Muscle of arm (tissue), 14 donors: ENCODE measurements around the gene RNF38. TPM values are rescaled to one million over a fixed set of nuclear protein-coding genes. Genes with fewer than 3 reads are reported as not detected.
"Not testable (repeated sequence)": the region's sequence is repeated elsewhere in the genome, so short reads cannot be mapped to it uniquely, and the experiment has no call there.

Source experiments
- DNase-seq: peaks from one replicate; pipeline ENCODE4 v3.0.0-alpha.2; 2013
- long read RNA-seq, 11 donors: transcript quantifications; one replicate each; lab custom pipeline, GENCODE V29; 2026
- polyA plus RNA-seq, 12 donors: library from polyadenylated mRNA; unstranded; fragments of 120-200 nt; gene quantifications; one replicate each; pipeline ENCODE4 v1.2.1, GENCODE V29; 2013; ENCODE audit not compliant: insufficient read length in 12 of 12

Gene RNF38
- 10 to 100 TPM in 11 of 12 donors, not detected in 1; 24.4 to 31.8 (median 28.8) TPM for polyA plus RNA-seq
- long read RNA-seq, donor 1 = 0 reads
- long read RNA-seq, donor 2 = 0 reads
- long read RNA-seq, donor 3, full-length matches to known transcripts = 1 of 1 reads
- long read RNA-seq, donor 3, partial matches to known transcripts = 0 of 1 reads
- long read RNA-seq, donor 3, other reads (novel, unspliced or antisense) = 0 of 1 reads
- long read RNA-seq, donor 4 = 0 reads
- long read RNA-seq, donor 5 = 0 reads
- long read RNA-seq, donor 6 = 0 reads
- long read RNA-seq, donor 7 = 0 reads
- long read RNA-seq, donor 8, full-length matches to known transcripts = 2 of 2 reads
- long read RNA-seq, donor 8, partial matches to known transcripts = 0 of 2 reads
- long read RNA-seq, donor 8, other reads (novel, unspliced or antisense) = 0 of 2 reads
- long read RNA-seq, donor 9 = 0 reads
- long read RNA-seq, donor 10, partial matches to known transcripts = 0 of 1 reads
- long read RNA-seq, donor 10, other reads (novel, unspliced or antisense) = 0 of 1 reads
- long read RNA-seq, donor 11, full-length matches to known transcripts = 2 of 2 reads
- long read RNA-seq, donor 11, partial matches to known transcripts = 0 of 2 reads
- long read RNA-seq, donor 11, other reads (novel, unspliced or antisense) = 0 of 2 reads

DNA sequence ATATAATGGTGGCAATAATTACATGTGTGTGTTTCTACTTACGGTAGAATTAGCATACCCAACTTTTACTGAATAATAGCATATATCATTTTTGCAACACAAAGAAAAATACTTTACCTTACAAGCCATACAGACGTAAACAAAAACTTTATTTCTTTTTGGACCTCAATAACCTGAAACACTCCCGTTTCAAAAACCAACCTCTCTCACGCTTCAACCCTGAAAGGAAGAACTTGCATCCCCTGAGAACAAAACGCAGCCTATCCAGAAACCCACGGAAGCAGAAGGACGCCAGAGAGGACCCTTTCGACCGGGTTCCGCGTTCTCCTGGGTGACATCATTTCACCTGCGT is at the start of gene RNF38:
TSS of gene RNF38 (minus strand) at position 290 of the 352 bp plus-strand sequence. CDS start at position 129, 161 bp downstream.
- DNase-seq = no peak

DNA sequence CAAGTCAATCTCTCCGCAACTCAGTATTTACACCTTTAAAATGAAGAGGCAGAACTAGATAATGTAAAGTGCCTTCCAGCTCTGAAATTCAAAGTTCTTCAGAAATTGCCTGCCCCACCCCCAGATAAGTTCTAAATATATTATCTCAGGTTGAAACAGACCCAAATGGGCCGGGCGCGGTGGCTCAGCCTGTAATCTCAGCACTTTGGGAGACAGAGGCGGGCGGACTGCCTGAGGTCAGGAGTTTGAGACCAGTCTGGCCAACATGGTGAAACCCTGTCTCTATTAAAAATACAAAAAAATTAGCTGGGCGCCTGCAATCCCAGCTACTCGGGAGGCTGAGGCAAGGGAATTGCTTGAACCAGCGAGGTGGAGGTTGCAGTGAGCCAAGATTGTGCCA is 48.5 kb upstream of the RNF38 start:
- not testable (repeated sequence) for DNase-seq

DNA sequence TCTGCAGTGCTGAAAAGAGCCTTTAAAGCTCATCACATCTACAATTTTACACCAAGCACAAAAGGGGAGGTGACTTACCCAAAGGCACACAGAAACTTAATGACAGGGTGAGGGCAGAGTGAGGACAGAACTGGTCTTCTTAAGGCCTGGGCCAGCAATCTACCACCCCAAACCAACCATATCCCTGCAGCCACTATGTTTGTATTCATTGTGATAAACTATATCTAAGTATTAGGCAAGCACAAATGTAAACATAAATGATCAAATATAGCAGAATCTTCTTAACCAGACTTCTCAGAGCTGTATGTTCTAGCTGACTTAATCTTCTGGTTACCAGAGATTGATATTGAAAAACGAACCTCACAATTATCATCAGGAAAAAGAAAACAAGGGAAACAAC is 47.9 kb upstream of the RNF38 start:
- DNase-seq = no peak

- not testable (repeated sequence) for DNase-seq
Observed at GRCh38 chr9:36446678-36447077, 46.6 kb upstream of the RNF38 start.

- DNase-seq = no peak
Observed at GRCh38 chr9:36445800-36446361, 45.8 kb upstream of the RNF38 start.

GRCh38 chr9:36444203-36444602 is 44.1 kb upstream of the RNF38 start:
- DNase-seq = no peak

DNA sequence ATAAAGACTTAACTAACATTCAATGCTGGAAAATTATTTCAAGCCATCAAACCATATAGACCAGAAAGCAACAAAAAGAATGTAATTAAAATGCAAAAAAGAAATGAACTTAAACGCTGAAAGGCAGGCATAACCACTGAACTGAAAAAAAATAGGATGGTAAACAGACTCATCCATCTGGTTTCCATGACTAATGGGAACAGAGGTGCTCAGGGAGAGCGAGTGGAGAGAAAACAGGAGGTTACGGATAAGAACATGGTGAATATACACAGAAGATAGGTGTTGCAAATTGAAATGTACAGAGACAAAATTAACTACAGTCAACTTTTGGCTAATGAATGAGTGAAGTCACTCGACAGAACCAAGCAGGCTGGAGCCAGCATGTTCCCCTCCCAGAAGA is 43.5 kb upstream of the RNF38 start:
- no peak for DNase-seq

DNA sequence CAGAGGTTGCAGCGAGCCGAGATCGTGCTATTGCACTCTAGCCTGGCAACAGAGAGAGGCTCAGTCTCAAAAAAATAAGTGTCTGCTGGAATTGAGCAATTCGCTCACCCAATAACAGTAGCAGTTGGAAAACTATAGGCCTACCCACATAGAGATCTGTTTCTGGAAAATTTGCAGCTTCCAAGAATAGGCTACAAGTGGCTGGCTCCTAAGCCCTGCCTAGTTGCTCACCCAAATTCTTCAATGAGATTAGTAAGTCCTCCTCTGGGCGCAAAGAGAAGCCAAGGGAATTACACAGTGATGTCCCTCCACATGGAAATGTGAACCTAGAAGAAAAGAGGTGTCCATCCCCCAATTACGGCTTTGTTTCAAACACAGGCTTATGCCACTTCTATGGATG is 42.6 kb upstream of the RNF38 start:
- DNase-seq = no peak

- DNase-seq = no peak
Observed at GRCh38 chr9:36441966-36442365, 41.9 kb upstream of the RNF38 start.

GRCh38 chr9:36438536-36439236 is 38.6 kb upstream of the RNF38 start:
- DNase-seq = no peak

DNA sequence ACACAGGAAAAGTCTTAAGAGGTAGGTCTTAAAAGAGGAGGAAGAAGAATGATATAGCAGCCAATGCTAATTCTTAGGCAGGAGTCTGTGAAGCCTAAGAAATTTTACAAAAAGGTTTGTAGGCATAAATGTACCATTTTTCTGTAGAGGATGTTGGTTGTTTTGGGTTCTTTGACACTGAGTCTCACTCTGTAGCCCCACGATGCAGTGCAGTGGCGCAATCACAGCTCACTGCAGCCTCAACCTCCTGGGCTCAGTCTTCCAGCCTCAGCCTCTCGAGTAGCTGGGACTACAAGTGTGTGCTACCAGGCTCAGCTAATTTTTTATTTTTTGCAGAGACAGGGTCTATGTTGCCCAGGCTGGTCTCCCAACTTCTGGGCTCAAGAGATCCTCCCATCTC is 37.7 kb upstream of the RNF38 start:
- DNase-seq = no peak

- no peak for DNase-seq
Observed at GRCh38 chr9:36436909-36437308, 36.8 kb upstream of the RNF38 start.

DNA sequence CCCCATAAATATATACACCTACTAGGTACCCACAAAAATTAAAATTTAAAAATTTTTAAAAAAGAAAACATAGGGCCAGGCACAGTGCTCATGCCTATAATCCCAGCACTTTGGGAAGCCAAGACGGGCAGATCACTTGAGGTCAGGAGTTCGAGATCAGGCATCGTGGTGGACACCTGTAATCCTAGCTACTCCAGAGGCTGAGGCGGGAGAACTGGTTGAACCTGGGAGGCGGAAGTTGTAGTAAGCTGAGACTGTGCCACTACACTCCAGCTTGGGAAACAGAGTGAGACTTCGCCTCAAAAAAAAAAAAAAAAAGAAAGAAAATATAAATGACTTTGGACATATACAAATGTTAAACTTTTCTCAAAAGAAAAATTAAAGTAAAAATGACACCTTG is 33.3 kb upstream of the RNF38 start:
- DNase-seq = no peak

DNA sequence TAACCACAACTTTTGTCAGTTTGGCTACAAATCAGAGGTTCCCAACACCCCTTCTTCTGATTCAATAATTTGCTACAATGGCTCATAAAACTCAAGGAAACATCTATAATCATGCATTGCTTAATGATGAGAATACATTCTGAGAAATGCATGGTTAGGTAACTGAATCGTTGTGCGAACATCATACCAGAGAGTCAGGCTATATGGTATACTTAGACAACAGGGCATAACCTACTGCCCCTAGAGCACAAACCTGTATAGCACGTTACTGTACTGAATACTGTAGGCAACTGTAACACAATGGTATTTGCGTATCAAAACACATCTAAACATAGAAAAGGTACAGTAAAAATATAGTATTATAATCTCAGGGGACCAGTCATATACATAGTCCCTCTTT is 31.0 kb upstream of the RNF38 start:
- DNase-seq = no peak

DNA sequence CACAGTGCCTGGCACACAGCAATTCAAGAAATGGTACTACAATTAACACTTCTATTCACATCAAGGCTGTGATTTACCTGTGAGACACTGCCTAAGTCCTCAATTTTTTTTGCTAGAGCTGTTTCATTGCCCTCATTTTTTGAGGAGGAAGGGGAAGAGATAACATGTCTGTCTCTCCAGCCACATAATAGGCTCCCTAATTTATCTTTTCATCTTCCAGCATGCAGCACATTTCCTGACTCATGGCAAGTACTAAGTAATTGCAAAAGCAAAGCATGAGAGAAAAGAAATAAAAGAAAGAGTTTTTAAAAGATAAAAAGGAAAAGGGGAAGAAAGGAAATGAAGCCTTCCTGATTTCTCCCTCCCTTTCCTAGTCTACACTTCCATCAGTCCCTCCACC is 26.9 kb upstream of the RNF38 start:
- no peak for DNase-seq

GRCh38 chr9:36426348-36426747 is 26.3 kb upstream of the RNF38 start:
- no peak for DNase-seq

DNA sequence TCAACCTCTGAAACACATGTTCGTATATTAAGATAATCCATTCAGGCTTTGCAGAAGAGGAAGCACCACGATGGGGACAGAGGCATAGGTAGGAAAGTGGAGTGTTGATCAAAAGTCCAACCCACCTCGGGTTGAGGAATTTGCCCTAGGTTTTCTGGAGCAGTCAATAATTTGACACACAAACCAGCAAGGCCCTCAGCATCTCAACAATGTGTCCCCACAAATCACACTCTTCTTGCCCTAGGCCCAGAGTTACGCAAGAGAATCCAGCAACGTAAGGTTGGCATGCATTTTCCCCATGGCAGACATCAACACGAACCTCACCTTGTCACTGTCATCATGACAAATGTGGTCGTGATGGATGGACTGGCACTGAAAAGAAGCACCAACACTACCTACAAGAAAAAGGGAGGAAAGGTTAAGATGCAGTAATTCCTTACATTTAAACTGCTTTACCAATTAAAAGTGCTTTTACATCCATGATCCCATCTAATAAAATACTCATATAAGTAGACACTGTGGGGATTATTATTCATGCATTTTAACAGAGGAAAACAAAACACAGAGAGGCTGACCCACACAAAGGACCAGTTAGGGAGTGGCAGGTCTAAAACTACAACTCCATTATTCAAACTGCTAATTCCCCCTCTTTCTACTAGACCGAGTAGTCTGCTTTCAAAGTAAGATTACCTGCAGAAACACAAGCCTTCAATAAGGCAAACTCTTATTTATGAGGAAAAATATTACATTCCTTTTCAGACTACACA is 24.4 kb upstream of the RNF38 start:
- no peak for DNase-seq

DNA sequence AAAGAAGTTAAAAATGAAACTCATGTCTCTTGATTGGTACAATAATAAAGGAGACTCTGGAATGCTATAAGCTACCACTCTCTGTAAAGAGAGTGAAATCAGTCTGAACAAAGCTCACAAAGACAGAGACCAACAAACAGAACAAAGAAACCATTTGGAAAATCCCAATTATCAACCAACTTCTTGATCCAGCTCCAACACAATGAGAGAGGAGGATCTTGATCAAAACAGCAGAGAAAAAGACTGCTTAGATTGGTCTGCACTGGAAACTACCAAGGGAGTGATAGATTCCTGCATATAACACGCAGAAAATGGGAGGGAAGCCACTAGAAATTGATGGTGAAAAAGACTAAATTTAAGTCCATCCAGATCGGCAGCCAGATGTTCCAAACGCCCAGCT is 23.1 kb upstream of the RNF38 start:
- DNase-seq = no peak

DNA sequence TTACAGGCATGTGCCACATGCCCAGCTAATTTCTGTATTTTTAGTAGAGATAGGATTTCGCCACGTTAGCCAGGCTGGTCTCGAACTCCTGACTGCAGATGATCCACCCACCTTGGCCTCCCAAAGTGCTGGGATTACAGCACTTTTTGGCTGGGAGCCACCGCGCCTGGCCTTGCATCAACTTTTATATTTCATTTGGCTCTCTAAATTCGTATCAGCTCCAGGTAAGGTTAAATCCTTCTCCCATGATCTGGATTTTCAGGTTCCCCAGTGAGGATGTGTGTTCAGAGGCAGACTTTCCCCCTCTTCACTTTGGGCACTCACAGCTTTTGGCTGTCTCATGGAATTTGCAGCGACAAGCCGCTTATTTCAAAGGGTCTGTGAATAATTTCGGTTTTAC is 16.8 kb upstream of the RNF38 start:
- DNase-seq = no peak

DNA sequence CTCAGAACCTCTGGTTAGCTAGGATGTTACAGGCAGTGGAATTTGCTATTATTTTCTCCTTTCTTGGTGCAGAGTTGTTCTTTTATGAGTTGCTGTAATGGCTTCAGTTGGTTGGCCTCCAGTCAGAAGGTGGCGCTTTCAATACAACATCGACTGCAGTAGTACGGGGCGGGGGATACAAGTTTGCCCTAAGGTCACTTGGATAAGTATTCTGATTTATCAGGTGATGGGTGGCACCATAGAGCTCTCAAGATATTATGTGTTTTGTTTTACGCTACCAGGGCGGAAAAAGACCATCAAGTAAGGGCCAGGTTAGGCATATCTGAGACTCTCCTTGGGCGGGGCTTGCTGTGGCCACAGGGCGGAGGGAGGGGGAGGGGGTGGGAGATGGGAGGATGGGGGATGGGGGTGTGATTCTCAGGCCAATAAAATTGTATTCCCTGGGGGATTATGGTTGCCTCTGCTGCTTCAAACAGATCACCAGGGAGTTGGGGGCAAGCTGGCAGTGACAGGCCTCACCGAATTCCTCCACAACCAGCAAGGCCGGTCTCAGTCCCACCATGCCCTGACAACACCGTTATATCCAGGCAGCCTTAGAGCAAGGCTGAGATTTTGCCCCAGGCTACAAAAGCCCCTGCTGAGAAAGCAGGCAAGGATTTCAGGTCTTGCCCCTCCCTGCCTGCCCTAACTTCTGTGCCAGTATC is 15.9 kb upstream of the RNF38 start:
- DNase-seq = no peak

DNA sequence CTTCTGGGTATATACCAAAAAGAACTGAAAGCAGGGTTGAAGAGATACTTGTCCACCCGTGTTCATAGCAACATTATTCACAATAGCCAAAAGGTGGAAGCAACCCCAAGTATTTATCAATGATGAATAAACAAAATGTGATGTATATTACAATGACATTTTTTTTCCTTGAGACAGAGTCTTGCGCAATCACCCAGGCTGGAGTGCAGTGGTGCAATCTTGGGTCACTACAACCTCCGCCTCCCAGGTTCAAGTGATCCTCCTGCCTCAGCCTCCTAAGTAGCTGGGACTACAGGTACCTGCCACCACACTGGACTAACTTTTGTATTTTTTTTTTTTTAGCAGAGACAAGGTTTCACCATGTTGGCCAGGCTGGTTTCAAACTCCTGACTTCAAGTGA is 11.3 kb upstream of the RNF38 start:
- not testable (repeated sequence) for DNase-seq
